HL-60 (cell line): ENCODE data around the gene HIVEP1.

Experiments used
- DNase-seq, 2 experiments: peaks; one replicate each; pipeline ENCODE4 v3.0.0-alpha.2; 2010 to 2020; ENCODE audit warnings: low read depth in 1 of 2, low spot score in 1 of 2
- H3K27ac ChIP-seq: fragments of 250-450 bp; sonication (Bioruptor Pico); replicated peaks from 2 replicates; pipeline ENCODE4 v1.5.1; 2020; ENCODE audit warnings: mild to moderate bottlenecking, moderate library complexity
- H3K27me3 ChIP-seq: fragments of 250-450 bp; sonication (Bioruptor Pico); 2 replicates; pipeline ENCODE4 v1.5.1; 2021; ENCODE audit warnings: mild to moderate bottlenecking, moderate library complexity; ENCODE audit not compliant: insufficient read depth, poor library complexity, severe bottlenecking
- H3K4me3 ChIP-seq: replicated peaks from 2 replicates; pipeline ENCODE4 v1.5.1; 2011; ENCODE audit warnings: mild to moderate bottlenecking, control low read depth, low read length; ENCODE audit not compliant: insufficient read depth
- CTCF ChIP-seq: IDR thresholded peaks from one replicate; pipeline ENCODE4 v1.5.1; 2011; ENCODE audit warnings: low read length, control low read depth, inconsistent platforms; ENCODE audit not compliant: insufficient read depth
- GABPA ChIP-seq: IDR thresholded peaks from 2 replicates; pipeline ENCODE4 v1.6.1; 2012; ENCODE audit warnings: low read depth
- POLR2AphosphoS5 ChIP-seq: IDR thresholded peaks from 2 replicates; pipeline ENCODE4 v1.6.1; 2012; ENCODE audit warnings: low read depth
- SPI1 ChIP-seq: IDR thresholded peaks from 2 replicates; pipeline ENCODE4 v1.6.1; 2012; ENCODE audit warnings: low read depth, mild to moderate bottlenecking, borderline replicate concordance
- TF ChIP-seq, protein P1 (sequence below): IDR thresholded peaks from 2 replicates; pipeline ENCODE4 v1.6.1; 2012; ENCODE audit warnings: low read depth; ENCODE audit not compliant: insufficient replicate concordance

HIVEP1 gene

GRCh38 chr6:12030993-12031550, 19.0 kb downstream of the HIVEP1 start:
- H3K27ac ChIP-seq = no peak overlapping the region
- TF ChIP-seq CTCF (no peak), POLR2AphosphoS5 (no peak), SPI1 (no peak), GABPA (no peak)
- TF ChIP-seq, protein P1, sequence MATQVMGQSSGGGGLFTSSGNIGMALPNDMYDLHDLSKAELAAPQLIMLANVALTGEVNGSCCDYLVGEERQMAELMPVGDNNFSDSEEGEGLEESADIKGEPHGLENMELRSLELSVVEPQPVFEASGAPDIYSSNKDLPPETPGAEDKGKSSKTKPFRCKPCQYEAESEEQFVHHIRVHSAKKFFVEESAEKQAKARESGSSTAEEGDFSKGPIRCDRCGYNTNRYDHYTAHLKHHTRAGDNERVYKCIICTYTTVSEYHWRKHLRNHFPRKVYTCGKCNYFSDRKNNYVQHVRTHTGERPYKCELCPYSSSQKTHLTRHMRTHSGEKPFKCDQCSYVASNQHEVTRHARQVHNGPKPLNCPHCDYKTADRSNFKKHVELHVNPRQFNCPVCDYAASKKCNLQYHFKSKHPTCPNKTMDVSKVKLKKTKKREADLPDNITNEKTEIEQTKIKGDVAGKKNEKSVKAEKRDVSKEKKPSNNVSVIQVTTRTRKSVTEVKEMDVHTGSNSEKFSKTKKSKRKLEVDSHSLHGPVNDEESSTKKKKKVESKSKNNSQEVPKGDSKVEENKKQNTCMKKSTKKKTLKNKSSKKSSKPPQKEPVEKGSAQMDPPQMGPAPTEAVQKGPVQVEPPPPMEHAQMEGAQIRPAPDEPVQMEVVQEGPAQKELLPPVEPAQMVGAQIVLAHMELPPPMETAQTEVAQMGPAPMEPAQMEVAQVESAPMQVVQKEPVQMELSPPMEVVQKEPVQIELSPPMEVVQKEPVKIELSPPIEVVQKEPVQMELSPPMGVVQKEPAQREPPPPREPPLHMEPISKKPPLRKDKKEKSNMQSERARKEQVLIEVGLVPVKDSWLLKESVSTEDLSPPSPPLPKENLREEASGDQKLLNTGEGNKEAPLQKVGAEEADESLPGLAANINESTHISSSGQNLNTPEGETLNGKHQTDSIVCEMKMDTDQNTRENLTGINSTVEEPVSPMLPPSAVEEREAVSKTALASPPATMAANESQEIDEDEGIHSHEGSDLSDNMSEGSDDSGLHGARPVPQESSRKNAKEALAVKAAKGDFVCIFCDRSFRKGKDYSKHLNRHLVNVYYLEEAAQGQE = no peak
- DNase-seq = no peak
- no peaks in the 10 kb centered on the region for H3K27me3 ChIP-seq
- no peak overlapping the region for H3K4me3 ChIP-seq

- DNase-seq = no peak
- H3K27ac ChIP-seq = no peak overlapping the region
- TF ChIP-seq, protein P1 = no peak
- TF ChIP-seq GABPA (no peak), CTCF (no peak), POLR2AphosphoS5 (no peak), SPI1 (no peak)
- no peak overlapping the region for H3K4me3 ChIP-seq
- H3K27me3 ChIP-seq = no peaks in the 10 kb centered on the region
Measured at GRCh38 chr6:12032783-12033573, 20.9 kb downstream of the HIVEP1 start.

GRCh38 chr6:12033770-12034169, 21.7 kb downstream of the HIVEP1 start:
- Histone ChIP-seq H3K27ac (no peak overlapping the region), H3K27me3 (no peaks in the 10 kb centered on the region), H3K4me3 (no peak overlapping the region)
- DNase-seq = peak in 1 of 2 experiments; percentile 31
- TF ChIP-seq, protein P1 = no peak
- peak; percentile 68; the same call in 1 of the 2 replicates for TF ChIP-seq SPI1
